Osteocyte (in vitro differentiated cells): ENCODE measurements around the gene DGUOK. TPM values are rescaled to one million over a fixed set of nuclear protein-coding genes. Genes with fewer than 3 reads are reported as not detected.

Experiments used
- DNase-seq: peaks from one replicate; pipeline ENCODE4 v3.0.0; 2021; ENCODE audit warnings: mixed read lengths; ENCODE audit not compliant: unreplicated experiment; ENCODE audit errors: extremely low spot score
- H3K27ac Mint-ChIP-seq: one replicate; pipeline ENCODE4 v1.8.0; 2021; ENCODE audit warnings: mild to moderate bottlenecking, mixed read lengths; ENCODE audit not compliant: unreplicated experiment
- H3K27me3 Mint-ChIP-seq: one replicate; pipeline ENCODE4 v1.8.0; 2021; ENCODE audit warnings: mixed read lengths; ENCODE audit not compliant: unreplicated experiment
- H3K36me3 Mint-ChIP-seq: one replicate; pipeline ENCODE4 v1.8.0; 2021; ENCODE audit warnings: mixed read lengths; ENCODE audit not compliant: unreplicated experiment
- H3K4me1 Mint-ChIP-seq: one replicate; pipeline ENCODE4 v1.8.0; 2021; ENCODE audit warnings: mixed read lengths; ENCODE audit not compliant: unreplicated experiment
- H3K4me3 Mint-ChIP-seq: one replicate; pipeline ENCODE4 v1.8.0; 2021; ENCODE audit warnings: mild to moderate bottlenecking, moderate library complexity, mixed read lengths; ENCODE audit not compliant: unreplicated experiment
- H3K9me3 Mint-ChIP-seq: one replicate; pipeline ENCODE4 v1.8.0; 2021; ENCODE audit warnings: mixed read lengths; ENCODE audit not compliant: unreplicated experiment
- total RNA-seq: library from RNA; stranded (reverse); gene quantifications from 2 replicates; pipeline ENCODE4 v1.2.1, GENCODE V29; 2021
- TF ChIP-seq, protein P1 (sequence below): fragments of 200-600 bp; sonication (generic); IDR thresholded peaks from 2 replicates; pipeline ENCODE4 v1.5.0; 2021; ENCODE audit warnings: antibody characterized with exemption, mild to moderate bottlenecking, moderate library complexity

Gene DGUOK
- total RNA-seq, 1 donor from 2014 or later, result 63.9 TPM

DNA sequence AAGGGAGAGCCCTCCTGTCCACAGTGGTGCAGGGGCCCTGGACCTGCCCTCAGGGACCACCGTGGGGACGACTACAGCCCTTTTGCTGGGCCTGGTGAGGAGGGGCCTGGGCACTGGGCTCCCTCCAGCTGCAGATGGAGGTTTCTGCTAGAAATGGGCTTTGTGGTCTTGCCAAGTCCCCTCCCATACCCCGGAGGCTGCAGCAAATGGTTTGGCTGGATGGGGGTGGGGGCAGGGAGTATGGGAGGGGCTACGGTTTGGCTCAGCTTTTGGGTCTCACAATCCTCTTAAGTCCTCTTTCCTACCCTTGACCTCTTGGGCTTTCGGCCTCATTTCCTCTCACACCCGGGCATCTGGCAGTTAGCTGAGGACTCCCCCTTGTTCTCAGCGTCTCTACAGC is 79.8 kb downstream of the DGUOK start:
- Mint-ChIP-seq H3K27me3 (no peaks in the 10 kb centered on the region), H3K9me3 (no peaks in the 10 kb centered on the region), H3K36me3 (peaks cover 4% of the 10 kb centered on the region), H3K27ac (peak overlapping the region; percentile 27), H3K4me3 (peak overlapping the region; percentile 40), H3K4me1 (peaks cover 83% of the 10 kb centered on the region)
- no peak for DNase-seq
- TF ChIP-seq, protein P1, sequence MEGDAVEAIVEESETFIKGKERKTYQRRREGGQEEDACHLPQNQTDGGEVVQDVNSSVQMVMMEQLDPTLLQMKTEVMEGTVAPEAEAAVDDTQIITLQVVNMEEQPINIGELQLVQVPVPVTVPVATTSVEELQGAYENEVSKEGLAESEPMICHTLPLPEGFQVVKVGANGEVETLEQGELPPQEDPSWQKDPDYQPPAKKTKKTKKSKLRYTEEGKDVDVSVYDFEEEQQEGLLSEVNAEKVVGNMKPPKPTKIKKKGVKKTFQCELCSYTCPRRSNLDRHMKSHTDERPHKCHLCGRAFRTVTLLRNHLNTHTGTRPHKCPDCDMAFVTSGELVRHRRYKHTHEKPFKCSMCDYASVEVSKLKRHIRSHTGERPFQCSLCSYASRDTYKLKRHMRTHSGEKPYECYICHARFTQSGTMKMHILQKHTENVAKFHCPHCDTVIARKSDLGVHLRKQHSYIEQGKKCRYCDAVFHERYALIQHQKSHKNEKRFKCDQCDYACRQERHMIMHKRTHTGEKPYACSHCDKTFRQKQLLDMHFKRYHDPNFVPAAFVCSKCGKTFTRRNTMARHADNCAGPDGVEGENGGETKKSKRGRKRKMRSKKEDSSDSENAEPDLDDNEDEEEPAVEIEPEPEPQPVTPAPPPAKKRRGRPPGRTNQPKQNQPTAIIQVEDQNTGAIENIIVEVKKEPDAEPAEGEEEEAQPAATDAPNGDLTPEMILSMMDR, result no peak

DNA sequence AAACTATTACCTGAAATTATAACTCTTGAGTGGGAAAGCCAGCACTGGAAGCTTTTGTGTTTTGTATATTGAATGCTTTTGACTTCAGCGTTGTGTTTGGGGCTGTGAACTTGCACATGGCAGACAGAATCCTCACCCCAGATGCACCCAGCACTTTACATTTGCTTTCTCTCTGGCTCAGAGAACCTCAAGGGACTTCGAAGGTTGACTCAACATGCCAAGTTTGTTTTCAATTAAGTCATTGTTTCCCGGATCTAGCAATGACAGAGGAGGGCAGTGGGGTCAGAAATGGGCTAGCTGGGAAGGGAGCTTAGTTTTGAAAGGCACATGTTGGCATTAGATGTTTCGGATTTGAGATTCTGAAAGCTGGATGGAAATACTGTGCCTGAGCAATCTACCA is 80.4 kb downstream of the DGUOK start:
- TF ChIP-seq, protein P1, result no peak
- Mint-ChIP-seq H3K27me3 (no peaks in the 10 kb centered on the region), H3K27ac (peak overlapping the region; percentile 27), H3K4me3 (peak overlapping the region; percentile 40), H3K9me3 (no peaks in the 10 kb centered on the region), H3K4me1 (peaks cover 78% of the 10 kb centered on the region), H3K36me3 (peaks cover 4% of the 10 kb centered on the region)
- DNase-seq, result no peak

DNA sequence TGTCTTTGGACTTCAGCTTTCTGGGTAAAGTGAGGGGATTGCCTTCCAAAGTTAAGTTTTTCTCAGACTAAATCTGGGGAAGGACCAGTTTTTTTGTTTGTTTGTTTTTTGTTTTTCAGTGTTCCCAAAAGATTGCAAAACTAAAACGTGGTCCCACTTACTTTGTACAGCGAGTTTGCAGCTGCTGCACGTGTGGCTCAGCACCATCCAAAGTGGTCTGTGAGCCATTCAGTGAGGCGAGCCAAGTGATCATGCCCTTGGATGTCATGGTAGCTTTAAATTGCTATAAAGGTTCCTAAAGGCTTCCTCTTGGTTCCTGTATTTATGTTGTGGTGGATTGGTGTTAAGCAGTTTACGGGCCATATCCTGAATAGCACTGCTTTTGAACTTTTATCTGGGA is 81.0 kb downstream of the DGUOK start:
- Mint-ChIP-seq H3K9me3 (no peaks in the 10 kb centered on the region), H3K4me1 (peaks cover 78% of the 10 kb centered on the region), H3K27ac (peak overlapping the region; percentile 72), H3K27me3 (no peaks in the 10 kb centered on the region), H3K36me3 (peaks cover 4% of the 10 kb centered on the region), H3K4me3 (no peak overlapping the region)
- TF ChIP-seq, protein P1, result no peak
- DNase-seq, result no peak

Other genes starting within 250 kb of the DGUOK start
- gene TPRKB, start 189.5 kb upstream of the DGUOK start, total RNA-seq, result 16.2 and 16.7 TPM in 2 replicates
- gene DUSP11, start 146.8 kb upstream of the DGUOK start, total RNA-seq, result 24.7 and 25.0 TPM in 2 replicates
- gene C2orf78, start 142.7 kb upstream of the DGUOK start, total RNA-seq, result not detected in 2 replicates
- 34.6 and 39.1 TPM in 2 replicates for gene STAMBP, start 97.9 kb upstream of the DGUOK start, total RNA-seq
- gene ACTG2, start 33.9 kb upstream of the DGUOK start, total RNA-seq, result 190 and 191 TPM in 2 replicates
- gene TET3, start 58.0 kb downstream of the DGUOK start, total RNA-seq, result 26.5 and 27.5 TPM in 2 replicates
- gene BOLA3, start 221.0 kb downstream of the DGUOK start, total RNA-seq, result 22.4 and 23.1 TPM in 2 replicates